GM12891 (cell line): ENCODE results near the gene PIAS1.
"Not testable (repeated sequence)": the region's sequence is repeated elsewhere in the genome, so short reads cannot be mapped to it uniquely, and the experiment has no call there.

Source experiments
- DNase-seq: peaks from one replicate; pipeline ENCODE4 v3.0.0; 2011; ENCODE audit warnings: low spot score; ENCODE audit not compliant: insufficient read length
- FAIRE-seq: peaks from 2 replicates; lab custom pipeline; 2011; peaks lifted over from hg19 to GRCh38; lab: Jason Lieb, UNC
- PAX5 ChIP-seq: IDR thresholded peaks from 2 replicates; pipeline ENCODE4 v1.6.1; 2011; ENCODE audit warnings: low read length, moderate library complexity, mild to moderate bottlenecking; ENCODE audit not compliant: insufficient read depth, severe bottlenecking
- POLR2A ChIP-seq: IDR thresholded peaks from 2 replicates; pipeline ENCODE4 v1.6.1; 2011; ENCODE audit warnings: low read depth, low read length, control low read depth
- POLR2AphosphoS5 ChIP-seq: IDR thresholded peaks from 2 replicates; pipeline ENCODE4 v1.6.1; 2011; ENCODE audit warnings: low read depth, low read length, control low read depth
- POU2F2 ChIP-seq: IDR thresholded peaks from 2 replicates; pipeline ENCODE4 v1.6.1; 2011; ENCODE audit warnings: low read depth, mild to moderate bottlenecking, control low read depth, low read length, moderate library complexity
- SPI1 ChIP-seq: IDR thresholded peaks from 2 replicates; pipeline ENCODE4 v1.6.1; 2011; ENCODE audit warnings: low read depth, low read length, control low read depth
- TAF1 ChIP-seq: IDR thresholded peaks from 2 replicates; pipeline ENCODE4 v1.6.1; 2011; ENCODE audit warnings: low read depth, low read length, control low read depth

Gene PIAS1

GRCh38 chr15:68211656-68212320 lies 157.7 kb downstream of the PIAS1 start:
- no peak for FAIRE-seq

GRCh38 chr15:68213491-68213845 lies 159.4 kb downstream of the PIAS1 start:
- not testable (repeated sequence) for FAIRE-seq

More at GRCh38 chr15:68211656-68212320, 157.7 kb downstream of the PIAS1 start:
- DNase-seq = no peak
- no peak for TF ChIP-seq POLR2AphosphoS5

GRCh38 chr15:68213991-68214837 lies 160.1 kb downstream of the PIAS1 start:
- DNase-seq = no peak
- FAIRE-seq = no peak
- TF ChIP-seq PAX5 = no peak

More at GRCh38 chr15:68213491-68213845, 159.4 kb downstream of the PIAS1 start:
- not testable (repeated sequence) for DNase-seq

GRCh38 chr15:68214838-68215254 lies 160.7 kb downstream of the PIAS1 start:
- TF ChIP-seq POLR2AphosphoS5 (no peak), SPI1 (no peak)
- DNase-seq = no peak
- no peak for FAIRE-seq

- TF ChIP-seq TAF1 (no peak), PAX5 (no peak), SPI1 (no peak), POLR2AphosphoS5 (no peak), POU2F2 (no peak), POLR2A (no peak)
- FAIRE-seq (no peak), DNase-seq (no peak)
Measured at GRCh38 chr15:68217341-68217740, 163.2 kb downstream of the PIAS1 start.

GRCh38 chr15:68218331-68218730 lies 164.2 kb downstream of the PIAS1 start:
- DNase-seq (no peak), FAIRE-seq (no peak)
- TF ChIP-seq PAX5 (no peak), TAF1 (no peak), POU2F2 (no peak), SPI1 (no peak), POLR2A (no peak), POLR2AphosphoS5 (no peak)

GRCh38 chr15:68218847-68219798 lies 165.0 kb downstream of the PIAS1 start:
- FAIRE-seq (no peak), DNase-seq (no peak)
- no peak for TF ChIP-seq POLR2A
- TF ChIP-seq SPI1 = no peak
- no peak for TF ChIP-seq POLR2AphosphoS5
- no peak for TF ChIP-seq TAF1
- TF ChIP-seq POU2F2 = no peak
- no peak for TF ChIP-seq PAX5

GRCh38 chr15:68220489-68220888 lies 166.4 kb downstream of the PIAS1 start:
- DNase-seq (no peak), FAIRE-seq (no peak)
- TF ChIP-seq POLR2A = no peak
- TF ChIP-seq TAF1 = no peak
- TF ChIP-seq PAX5 = no peak
- no peak for TF ChIP-seq SPI1
- no peak for TF ChIP-seq POLR2AphosphoS5
- TF ChIP-seq POU2F2 = no peak

- TF ChIP-seq SPI1 (no peak), POU2F2 (no peak), TAF1 (no peak), POLR2AphosphoS5 (no peak), POLR2A (no peak), PAX5 (no peak)
- FAIRE-seq (no peak), DNase-seq (no peak)
Measured at GRCh38 chr15:68220967-68221366, 166.9 kb downstream of the PIAS1 start.

GRCh38 chr15:68221530-68222431 lies 167.7 kb downstream of the PIAS1 start:
- not testable (repeated sequence) for FAIRE-seq, DNase-seq

GRCh38 chr15:68222432-68222743 lies 168.3 kb downstream of the PIAS1 start:
- FAIRE-seq = not testable (repeated sequence)

More at GRCh38 chr15:68222432-68222743, 168.3 kb downstream of the PIAS1 start:
- DNase-seq = not testable (repeated sequence)
